HG02943 (cell line): ENCODE measurements around the gene PURB.
A peak's percentile ranks its signal among the peaks of the same experiment; 100 is the strongest.
"Not testable (repeated sequence)": the region's sequence is repeated elsewhere in the genome, so short reads cannot be mapped to it uniquely, and the experiment has no call there.

Experiments used
- ATAC-seq: cut with Tn5 transposase; IDR thresholded peaks from one replicate; pipeline ENCODE4 v1.9.1; 2021; ENCODE audit warnings: mild to moderate bottlenecking, low read depth, moderate library complexity; ENCODE audit not compliant: unreplicated experiment

The PURB gene

GRCh38 chr7:44885394-44886317 lies at the start of gene PURB:
PURB (minus strand) TSS chr7:44885530; CDS start chr7:44885348, 182 bp downstream.
- ATAC-seq = peak; percentile 85

- ATAC-seq = no peak
Measured at GRCh38 chr7:44935016-44935415, 49.7 kb upstream of the PURB start.

GRCh38 chr7:44934510-44934909 lies 49.2 kb upstream of the PURB start:
- ATAC-seq = not testable (repeated sequence)

GRCh38 chr7:44930921-44931320 lies 45.6 kb upstream of the PURB start:
- ATAC-seq = no peak

- no peak for ATAC-seq
Measured at GRCh38 chr7:44922351-44922694, 37.0 kb upstream of the PURB start.

- ATAC-seq = no peak
Measured at GRCh38 chr7:44921607-44922350, 36.4 kb upstream of the PURB start.

- no peak for ATAC-seq
Measured at GRCh38 chr7:44920119-44920518, 34.8 kb upstream of the PURB start.

- no peak for ATAC-seq
Measured at GRCh38 chr7:44918029-44918428, 32.7 kb upstream of the PURB start.

- no peak for ATAC-seq
Measured at GRCh38 chr7:44917465-44917864, 32.1 kb upstream of the PURB start.

- ATAC-seq = no peak
Measured at GRCh38 chr7:44914992-44915607, 29.8 kb upstream of the PURB start.

GRCh38 chr7:44912775-44913347 lies 27.5 kb upstream of the PURB start:
- ATAC-seq = no peak

GRCh38 chr7:44911911-44912310 lies 26.6 kb upstream of the PURB start:
- no peak for ATAC-seq

- ATAC-seq = no peak
Measured at GRCh38 chr7:44909596-44910389, 24.5 kb upstream of the PURB start.

GRCh38 chr7:44906965-44907364 lies 21.6 kb upstream of the PURB start:
- no peak for ATAC-seq

- ATAC-seq = no peak
Measured at GRCh38 chr7:44905002-44905635, 19.8 kb upstream of the PURB start.

GRCh38 chr7:44899443-44899842 lies 14.1 kb upstream of the PURB start:
- no peak for ATAC-seq

- ATAC-seq = no peak
Measured at GRCh38 chr7:44898039-44898438, 12.7 kb upstream of the PURB start.

GRCh38 chr7:44897309-44897708 lies 12.0 kb upstream of the PURB start:
- no peak for ATAC-seq

GRCh38 chr7:44894888-44895580 lies 9.7 kb upstream of the PURB start:
- ATAC-seq = no peak
